Astrocyte of the cerebellum (primary cell): ENCODE results near the gene TTC28.

Experiments
- DNase-seq: peaks from one replicate; pipeline ENCODE4 v3.0.0-alpha.2; 2011; ENCODE audit warnings: low read depth
- H3K4me3 ChIP-seq: 2 replicates; pipeline ENCODE4 v1.5.1; 2011; ENCODE audit warnings: mild to moderate bottlenecking, low read depth, low read length, moderate library complexity
- CTCF ChIP-seq: IDR thresholded peaks from 2 replicates; pipeline ENCODE4 v1.5.1; 2012; ENCODE audit warnings: low read length, low read depth, moderate library complexity, mild to moderate bottlenecking; ENCODE audit errors: missing control alignments
- in situ Hi-C: cut with HindIII; loops from 2 replicates; pipeline ENCODE4 v1.10.0; 2017; ENCODE audit warnings: low sequenced_read_pairs

Gene TTC28

GRCh38 chr22:28604966-28605761, 74.5 kb downstream of the TTC28 start:
- TF ChIP-seq CTCF, result no peak
- in situ Hi-C loops, result loop anchor here (25.0 kb wide), 1 partner anchor 632 kb away; no protein-coding TSS in a partner anchor
- no peak overlapping the region for H3K4me3 ChIP-seq
- DNase-seq, result peak; percentile 41

GRCh38 chr22:28601915-28602314, 77.7 kb downstream of the TTC28 start:
- no peak for DNase-seq
- TF ChIP-seq CTCF, result no peak
- H3K4me3 ChIP-seq, result no peak overlapping the region
- in situ Hi-C loops, result loop anchor here (25.0 kb wide), 1 partner anchor 635 kb away; no protein-coding TSS in a partner anchor

GRCh38 chr22:28600546-28601143, 79.0 kb downstream of the TTC28 start:
- no peak overlapping the region for H3K4me3 ChIP-seq
- DNase-seq, result peak; percentile 59
- in situ Hi-C loops, result loop anchor here (25.0 kb wide), 1 partner anchor 637 kb away; no protein-coding TSS in a partner anchor
- TF ChIP-seq CTCF, result no peak

- TF ChIP-seq CTCF, result no peak
- in situ Hi-C loops, result loop anchor here (10.0 to 25.0 kb wide), 2 partner anchors 235 to 638 kb away; no protein-coding TSS in a partner anchor
- no peak overlapping the region for H3K4me3 ChIP-seq
- DNase-seq, result no peak
Observed at GRCh38 chr22:28599693-28600092, 79.9 kb downstream of the TTC28 start.

GRCh38 chr22:28597665-28598064, 82.0 kb downstream of the TTC28 start:
- H3K4me3 ChIP-seq, result no peak overlapping the region
- no peak for DNase-seq
- TF ChIP-seq CTCF, result no peak
- in situ Hi-C loops, result loop anchor here (10.0 kb wide), 1 partner anchor 237 kb away; no protein-coding TSS in a partner anchor

GRCh38 chr22:28594797-28595462, 84.7 kb downstream of the TTC28 start:
- peak; percentile 50 for TF ChIP-seq CTCF
- H3K4me3 ChIP-seq, result no peak overlapping the region
- in situ Hi-C loops, result loop anchor here (10.0 kb wide), 1 partner anchor 240 kb away; no protein-coding TSS in a partner anchor
- peak; percentile 59 for DNase-seq
